B cell (primary cell): ENCODE data around the gene P2RY6. TPM values are rescaled to one million over a fixed set of nuclear protein-coding genes. Genes with fewer than 3 reads are reported as not detected.

Source experiments
- ATAC-seq: fragments of 200-7000 bp; cut with Tn5 transposase; one replicate; pipeline ENCODE4 v1.10.0; 2021; ENCODE audit warnings: low read depth, mild to moderate bottlenecking, moderate number of reproducible peaks, moderate library complexity
- CTCF ChIA-PET: fragments of 350-600 bp; sonication (Branson Sonifier 250); formaldehyde crosslinking; loops from one replicate; lab custom pipeline; 2021; ENCODE audit warnings: antibody characterized with exemption, inconsistent platforms; lab: Charles Lee
- POLR2A ChIA-PET: fragments of 350-600 bp; sonication (Branson Sonifier 250); formaldehyde crosslinking; loops from one replicate; lab custom pipeline; 2021; ENCODE audit warnings: antibody characterized with exemption; lab: Charles Lee
- DNase-seq: peaks from one replicate; pipeline ENCODE4 v3.0.0; 2013
- H2AFZ ChIP-seq: 2 replicates; pipeline ENCODE4 v1.6.1; 2012; ENCODE audit warnings: mild to moderate bottlenecking, low read depth, low read length; ENCODE audit not compliant: insufficient read depth, poor library complexity, severe bottlenecking
- H3K27ac ChIP-seq, 2 donors: 1 replicate in 1 of 2; 2 replicates in 1 of 2; pipeline ENCODE4 v1.5.1; 2012 to 2013; ENCODE audit warnings: low read length in 2 of 2, mild to moderate bottlenecking in 2 of 2, moderate library complexity in 1 of 2
- H3K27me3 ChIP-seq, 4 experiments: fragments of 200-600 bp in 1 of 4; sonication (generic) in 1 of 4; replicated peaks in 1 of 4; 1 replicate in 2 of 4; 2 replicates in 2 of 4; pipeline versions ENCODE4 v1.6.1 to v1.7.0; 2013 to 2016; ENCODE audit warnings: low read length in 3 of 4, mild to moderate bottlenecking in 2 of 4, mixed read lengths in 1 of 4, moderate library complexity in 1 of 4; ENCODE audit not compliant: insufficient read depth in 4 of 4, control insufficient read depth in 3 of 4; ENCODE audit errors: control extremely low read depth in 1 of 4
- H3K36me3 ChIP-seq, 2 experiments: replicated peaks in 1 of 2; 1 replicate in 1 of 2; 2 replicates in 1 of 2; pipeline versions ENCODE4 v1.6.1 to v1.7.1; 2013; ENCODE audit warnings: low read length in 1 of 2; ENCODE audit not compliant: insufficient read depth in 2 of 2, control insufficient read depth in 1 of 2; ENCODE audit errors: control extremely low read depth in 1 of 2, extremely low read depth in 1 of 2
- H3K4me1 ChIP-seq, 2 donors: fragments of 200-600 bp in 1 of 2; sonication (generic) in 1 of 2; 1 replicate in 1 of 2; 2 replicates in 1 of 2; pipeline versions ENCODE4 v1.5.1 to v1.6.1; 2013 to 2017; ENCODE audit warnings: low read length in 2 of 2; ENCODE audit not compliant: control insufficient read depth in 2 of 2, insufficient read depth in 2 of 2
- H3K4me2 ChIP-seq: replicated peaks from 2 replicates; pipeline ENCODE3; 2012; ENCODE audit warnings: mild to moderate bottlenecking, low read depth, low read length; ENCODE audit not compliant: poor library complexity, severe bottlenecking
- H3K4me3 ChIP-seq, 5 experiments: fragments of 200-600 bp in 1 of 5; sonication (generic) in 1 of 5; 1 replicate in 3 of 5; 2 replicates in 2 of 5; pipeline versions ENCODE4 v1.5.1 to v1.7.0; 2011 to 2016; ENCODE audit warnings: low read length in 4 of 5, mild to moderate bottlenecking in 4 of 5, low read depth in 2 of 5, control low read depth in 1 of 5, moderate library complexity in 1 of 5; ENCODE audit not compliant: insufficient read depth in 1 of 5; ENCODE audit errors: control extremely low read depth in 1 of 5, extremely low read depth in 1 of 5
- H3K79me2 ChIP-seq: fragments of 200-600 bp; sonication (generic); one replicate; pipeline ENCODE4 v1.6.0; 2016; ENCODE audit warnings: low read length; ENCODE audit not compliant: control insufficient read depth, insufficient read depth
- H3K9ac ChIP-seq: fragments of 200-600 bp; sonication (generic); 2 replicates; pipeline ENCODE4 v1.6.1; 2017; ENCODE audit warnings: mild to moderate bottlenecking, low read length, moderate library complexity
- H3K9me3 ChIP-seq, 3 donors: one replicate each; pipeline versions ENCODE4 v1.6.1 to v1.7.1; 2013; ENCODE audit warnings: low read length in 2 of 3; ENCODE audit not compliant: control insufficient read depth in 2 of 3, insufficient read depth in 1 of 3; ENCODE audit errors: control extremely low read depth in 1 of 3
- H4K20me1 ChIP-seq: 2 replicates; pipeline ENCODE4 v1.6.0; 2012; ENCODE audit warnings: mild to moderate bottlenecking, low read length; ENCODE audit not compliant: insufficient read depth, control insufficient read depth, poor library complexity, severe bottlenecking
- H3K27ac Mint-ChIP-seq: one replicate; pipeline ENCODE4 v1.8.0; 2021; ENCODE audit warnings: mixed read lengths
- H3K27me3 Mint-ChIP-seq: one replicate; pipeline ENCODE4 v1.8.0; 2021; ENCODE audit warnings: mixed read lengths
- H3K4me1 Mint-ChIP-seq: one replicate; pipeline ENCODE4 v1.8.0; 2021; ENCODE audit warnings: mixed read lengths
- H3K4me3 Mint-ChIP-seq: one replicate; pipeline ENCODE4 v1.8.0; 2021; ENCODE audit warnings: mixed read lengths
- H3K9me3 Mint-ChIP-seq: one replicate; pipeline ENCODE4 v1.8.0; 2022; ENCODE audit warnings: mixed read lengths; ENCODE audit not compliant: insufficient read depth
- CTCF ChIP-seq: fragments of 200-600 bp; IDR thresholded peaks from one replicate; pipeline ENCODE4 v1.8.0; 2022; ENCODE audit warnings: antibody characterized with exemption, mild to moderate bottlenecking
- EZH2 ChIP-seq: IDR thresholded peaks from 2 replicates; pipeline ENCODE4 v1.6.1; 2012; ENCODE audit warnings: borderline replicate concordance, low read depth, mild to moderate bottlenecking, moderate library complexity, low read length; ENCODE audit not compliant: insufficient read depth, poor library complexity, severe bottlenecking
- WGBS: methylation state at CpG from one replicate; pipeline ENCODE4 v1.1.5; 2013; ENCODE audit warnings: missing lambda C conversion rate; ENCODE audit not compliant: insufficient coverage; 5-methylcytosine and 5-hydroxymethylcytosine counted together
- intact Hi-C: fragments of 100-400 bp; cut with micrococcal nuclease; formaldehyde crosslinking; loops from one replicate; pipeline ENCODE4 v1.10.0; 2022
- polyA plus RNA-seq: library from polyadenylated mRNA; depleted of rRNA; stranded (reverse); fragments of >200 nt; gene quantifications from 2 replicates; pipeline ENCODE4 v1.2.3, GENCODE V29; 2012
- total RNA-seq, 2 donors: library from RNA; stranded (reverse); fragments of 120-200 nt in 1 of 2; gene quantifications; 1 replicate in 1 of 2; 2 replicates in 1 of 2; pipeline versions ENCODE4 v1.2.3 to v1.2.4, GENCODE V29; 2013 to 2022

P2RY6 gene
- total and polyA plus RNA-seq, 2 donors (not counting 1 experiment from before 2014, with no cell fraction given) = 0.25 TPM; not detected in 1

- Histone ChIP-seq H3K79me2 (no peaks in the 10 kb centered on the region), H3K27me3 (peaks cover 0 to 31% (median 12%) of the 10 kb centered on the region in 4 experiments), H3K9me3 (no peaks in the 10 kb centered on the region), H3K27ac (no peak overlapping the region), H3K4me2 (no peak overlapping the region), H3K36me3 (no peaks in the 10 kb centered on the region), H4K20me1 (no peaks in the 10 kb centered on the region), H3K9ac (no peak overlapping the region), H3K4me3 (no peak overlapping the region), H3K4me1 (peaks cover 18 to 21% of the 10 kb centered on the region in 2 donors), H2AFZ (no peak overlapping the region)
- ATAC-seq (no peak), DNase-seq (peak; percentile 14)
- Mint-ChIP-seq H3K4me3 (no peak overlapping the region), H3K27me3 (peaks cover 15% of the 10 kb centered on the region), H3K9me3 (no peaks in the 10 kb centered on the region), H3K27ac (no peak overlapping the region), H3K4me1 (peaks cover 9% of the 10 kb centered on the region)
- ChIA-PET POLR2A (no interaction called here), CTCF (interaction anchor here (3.7 kb wide), 1 partner anchor 24 kb away, joined by 18 read pairs; no protein-coding TSS in a partner anchor)
- TF ChIP-seq EZH2 = no peak
- TF ChIP-seq CTCF = no peak
- intact Hi-C loops = no loop called here
- 91% methylated on average over 18 of the region's 18 CpGs for WGBS
These were observed 39.3 kb downstream of the P2RY6 start for GRCh38 chr11:73311394-73311869.

GRCh38 chr11:73312036-73312435 is 39.9 kb downstream of the P2RY6 start:
- peaks cover 14% of the 10 kb centered on the region for H3K27me3 Mint-ChIP-seq
- CTCF ChIA-PET = interaction anchor here (3.7 kb wide), 1 partner anchor 23 kb away, joined by 18 read pairs; no protein-coding TSS in a partner anchor
- Histone ChIP-seq H3K4me1 (peaks cover 12 to 15% of the 10 kb centered on the region in 2 donors), H3K4me2 (no peak overlapping the region), H4K20me1 (no peaks in the 10 kb centered on the region), H3K27ac (no peak overlapping the region), H3K9ac (no peak overlapping the region), H3K27me3 (peaks cover 0 to 25% (median 9%) of the 10 kb centered on the region in 4 experiments), H2AFZ (no peak overlapping the region), H3K4me3 (no peak overlapping the region), H3K9me3 (no peaks in the 10 kb centered on the region), H3K79me2 (no peaks in the 10 kb centered on the region), H3K36me3 (no peaks in the 10 kb centered on the region)
- TF ChIP-seq EZH2 (no peak), CTCF (no peak)
- intact Hi-C loops = no loop called here
- WGBS = 67% methylated on average over 2 of the region's 2 CpGs
- H3K4me1 Mint-ChIP-seq = peaks cover 3% of the 10 kb centered on the region
- H3K27ac Mint-ChIP-seq = no peak overlapping the region
- no peaks in the 10 kb centered on the region for H3K9me3 Mint-ChIP-seq
- DNase-seq (no peak), ATAC-seq (no peak)
- H3K4me3 Mint-ChIP-seq = peak overlapping the region; percentile 1
- POLR2A ChIA-PET = no interaction called here
